Tibial nerve (tissue), 4 donors: ENCODE data around the gene PPP1R16B. TPM values are rescaled to one million over a fixed set of nuclear protein-coding genes. Genes with fewer than 3 reads are reported as not detected.
A peak's percentile ranks its signal among the peaks of the same experiment; 100 is the strongest.
"Not testable (repeated sequence)": the region's sequence is repeated elsewhere in the genome, so short reads cannot be mapped to it uniquely, and the experiment has no call there.

Experiments
- DNase-seq, 2 donors: peaks; one replicate each; pipeline ENCODE4 v3.0.0-alpha.2; 2019; ENCODE audit warnings: low spot score in 2 of 2
- H3K27ac ChIP-seq, 4 donors: fragments of 200-600 bp; sonication (generic) in 3 of 4; one replicate each; pipeline ENCODE4 v1.5.1; 2017 to 2019; ENCODE audit warnings: mild to moderate bottlenecking in 1 of 4
- H3K27me3 ChIP-seq, 2 donors: fragments of 200-600 bp; sonication (generic) in 1 of 2; one replicate each; pipeline versions ENCODE4 v1.5.1 to v1.6.0; 2017 to 2019
- H3K36me3 ChIP-seq, 3 donors: fragments of 200-600 bp; sonication (generic); one replicate each; pipeline ENCODE4 v1.5.1; 2018 to 2019
- H3K4me1 ChIP-seq, 4 donors: fragments of 200-600 bp; sonication (generic) in 3 of 4; one replicate each; pipeline ENCODE4 v1.5.1; 2017 to 2019
- H3K4me3 ChIP-seq, 4 donors: fragments of 200-600 bp; sonication (generic) in 3 of 4; one replicate each; pipeline ENCODE4 v1.5.1; 2017 to 2019; ENCODE audit warnings: mild to moderate bottlenecking in 1 of 4, moderate library complexity in 1 of 4
- H3K9me3 ChIP-seq, 4 donors: fragments of 200-600 bp; sonication (generic) in 3 of 4; one replicate each; pipeline ENCODE4 v1.5.1; 2017 to 2019
- EP300 ChIP-seq, 2 donors: sonication (generic); formaldehyde crosslinking; IDR thresholded peaks; one replicate each; pipeline ENCODE4 v1.6.1; 2017; ENCODE audit warnings: antibody characterized with exemption in 2 of 2, mild to moderate bottlenecking in 1 of 2
- POLR2A ChIP-seq, 2 donors: fragments of 450-650 bp; IDR thresholded peaks; one replicate each; pipeline ENCODE4 v1.6.1; 2017; ENCODE audit warnings: antibody characterized with exemption in 2 of 2, mild to moderate bottlenecking in 2 of 2, moderate library complexity in 2 of 2
- WGBS, 2 donors: methylation state at CpG; one replicate each; pipeline ENCODE4 v1.1.5; 2018; 5-methylcytosine and 5-hydroxymethylcytosine counted together
- total RNA-seq, 4 donors: library from RNA; depleted of rRNA; stranded (reverse); fragments of >200 nt; gene quantifications; one replicate each; pipeline ENCODE4 v1.1.0, GENCODE V29; 2016
- TF ChIP-seq, protein P1 (sequence below), 5 experiments: fragments of 200-600 bp in 3 of 5; fragments of 450-650 bp in 2 of 5; sonication (generic) in 3 of 5; IDR thresholded peaks; one replicate each; pipeline ENCODE4 v1.5.1; 2016 to 2019; ENCODE audit warnings: antibody characterized with exemption in 5 of 5, mild to moderate bottlenecking in 3 of 5, moderate library complexity in 2 of 5

PPP1R16B gene
- total RNA-seq, 4 donors from 2014 or later = 2.1 to 5.7 (median 4.6) TPM

DNA sequence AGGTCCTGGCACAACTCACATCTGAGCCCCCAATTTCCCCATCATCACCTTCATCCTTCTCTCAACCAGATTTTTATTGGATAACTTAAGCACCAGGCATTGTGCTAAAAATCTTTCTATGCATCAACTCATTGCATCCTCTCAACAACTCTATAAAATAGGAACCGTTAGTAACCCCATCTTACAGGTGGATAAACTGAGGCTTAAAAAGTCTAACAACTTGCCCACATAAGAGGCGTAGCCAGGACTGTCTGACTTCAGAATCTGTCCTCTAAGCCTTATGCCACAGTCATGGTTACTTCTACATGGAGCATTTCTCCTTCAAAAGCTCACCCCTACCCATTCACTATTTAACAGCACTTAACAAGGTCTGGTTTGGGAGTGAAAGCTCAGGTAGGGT is 51.1 kb downstream of the PPP1R16B start:
- TF ChIP-seq POLR2A (IDR thresholded peaks at IDR 0.05) = no peak
- no peak for TF ChIP-seq EP300 (IDR thresholded peaks at IDR 0.05)
- TF ChIP-seq, protein P1, sequence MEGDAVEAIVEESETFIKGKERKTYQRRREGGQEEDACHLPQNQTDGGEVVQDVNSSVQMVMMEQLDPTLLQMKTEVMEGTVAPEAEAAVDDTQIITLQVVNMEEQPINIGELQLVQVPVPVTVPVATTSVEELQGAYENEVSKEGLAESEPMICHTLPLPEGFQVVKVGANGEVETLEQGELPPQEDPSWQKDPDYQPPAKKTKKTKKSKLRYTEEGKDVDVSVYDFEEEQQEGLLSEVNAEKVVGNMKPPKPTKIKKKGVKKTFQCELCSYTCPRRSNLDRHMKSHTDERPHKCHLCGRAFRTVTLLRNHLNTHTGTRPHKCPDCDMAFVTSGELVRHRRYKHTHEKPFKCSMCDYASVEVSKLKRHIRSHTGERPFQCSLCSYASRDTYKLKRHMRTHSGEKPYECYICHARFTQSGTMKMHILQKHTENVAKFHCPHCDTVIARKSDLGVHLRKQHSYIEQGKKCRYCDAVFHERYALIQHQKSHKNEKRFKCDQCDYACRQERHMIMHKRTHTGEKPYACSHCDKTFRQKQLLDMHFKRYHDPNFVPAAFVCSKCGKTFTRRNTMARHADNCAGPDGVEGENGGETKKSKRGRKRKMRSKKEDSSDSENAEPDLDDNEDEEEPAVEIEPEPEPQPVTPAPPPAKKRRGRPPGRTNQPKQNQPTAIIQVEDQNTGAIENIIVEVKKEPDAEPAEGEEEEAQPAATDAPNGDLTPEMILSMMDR (IDR thresholded peaks at IDR 0.05) = no peak
- DNase-seq = no peak
- Histone ChIP-seq H3K4me3 (no peak overlapping the region), H3K27ac (no peak overlapping the region), H3K4me1 (peaks cover 0 to 4% (median 0%) of the 10 kb centered on the region in 4 donors), H3K9me3 (no peaks in the 10 kb centered on the region), H3K36me3 (no peaks in the 10 kb centered on the region), H3K27me3 (no peaks in the 10 kb centered on the region)
- 82 to 86% methylated on average over 2 of the region's 2 CpGs for WGBS, 2 donors

DNA sequence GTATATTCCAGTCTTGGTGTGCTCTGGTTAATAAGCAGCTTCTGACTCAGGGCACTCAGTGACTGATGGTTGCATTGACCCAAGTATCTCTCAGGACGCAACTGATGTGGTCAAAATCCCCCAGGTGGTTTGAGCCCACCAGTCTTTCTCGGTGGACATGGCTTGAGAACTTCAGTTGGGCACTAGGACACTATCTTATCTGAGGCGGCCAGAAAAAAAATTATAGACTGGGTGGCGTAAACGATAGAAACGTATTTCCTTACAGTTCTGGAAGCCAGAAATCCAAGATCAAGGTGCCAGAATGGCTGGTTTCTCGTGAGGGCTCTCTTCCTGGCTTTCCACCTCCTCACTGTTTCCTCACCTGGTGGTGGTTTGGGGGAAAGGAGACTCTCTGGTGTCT is 52.2 kb downstream of the PPP1R16B start:
- 84% methylated on average over 7 of the region's 7 CpGs for WGBS, 2 donors
- Histone ChIP-seq H3K27ac (no peak overlapping the region), H3K27me3 (no peaks in the 10 kb centered on the region), H3K4me1 (peaks cover 0 to 7% (median 0%) of the 10 kb centered on the region in 4 donors), H3K4me3 (no peak overlapping the region), H3K9me3 (no peaks in the 10 kb centered on the region), H3K36me3 (no peaks in the 10 kb centered on the region)
- no peak for DNase-seq
- no peak for TF ChIP-seq EP300 (IDR thresholded peaks at IDR 0.05)
- TF ChIP-seq POLR2A (IDR thresholded peaks at IDR 0.05) = no peak
- TF ChIP-seq, protein P1 (IDR thresholded peaks at IDR 0.05) = no peak

DNA sequence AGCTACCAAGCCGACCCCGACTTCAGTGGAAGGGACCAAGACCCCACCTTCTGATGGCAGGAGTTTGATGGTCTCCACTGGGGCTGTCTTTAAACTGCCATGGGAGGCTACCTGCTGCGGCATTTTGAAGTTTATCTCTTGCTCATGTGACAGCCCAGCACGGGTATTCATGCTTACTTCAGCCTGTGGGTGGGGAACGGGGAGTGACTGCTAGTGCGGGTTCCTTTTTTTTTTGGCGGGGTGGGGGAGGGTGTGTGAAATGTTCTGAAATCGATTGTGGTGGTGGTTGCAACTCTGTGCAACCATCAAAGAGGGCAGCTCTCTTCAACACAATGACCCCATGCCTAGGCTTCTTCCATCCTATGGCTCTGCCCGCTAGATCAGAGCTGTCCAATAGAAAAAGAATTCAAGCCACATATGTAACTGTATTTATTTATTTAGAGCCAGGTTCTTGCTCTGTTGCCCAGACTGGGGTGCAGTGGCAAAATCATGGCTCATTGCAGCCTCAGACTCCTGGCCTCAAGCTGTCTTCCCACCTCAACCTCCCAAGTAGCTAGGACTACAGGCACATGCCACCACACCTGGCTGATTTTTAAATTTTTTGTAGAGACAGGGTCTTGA is 53.7 kb downstream of the PPP1R16B start:
- Histone ChIP-seq H3K9me3 (no peaks in the 10 kb centered on the region), H3K4me3 (no peak overlapping the region), H3K4me1 (peaks cover 0 to 9% (median 0%) of the 10 kb centered on the region in 4 donors), H3K27ac (peak overlapping the region in 1 of 4 donors; percentile 50), H3K36me3 (no peaks in the 10 kb centered on the region), H3K27me3 (no peaks in the 10 kb centered on the region)
- TF ChIP-seq EP300 (IDR thresholded peaks at IDR 0.05) (no peak), POLR2A (IDR thresholded peaks at IDR 0.05) (no peak)
- TF ChIP-seq, protein P1 (IDR thresholded peaks at IDR 0.05) = no peak
- no peak for DNase-seq
- 57 to 68% methylated on average over 6 to 9 of the region's 9 CpGs for WGBS, 2 donors

DNA sequence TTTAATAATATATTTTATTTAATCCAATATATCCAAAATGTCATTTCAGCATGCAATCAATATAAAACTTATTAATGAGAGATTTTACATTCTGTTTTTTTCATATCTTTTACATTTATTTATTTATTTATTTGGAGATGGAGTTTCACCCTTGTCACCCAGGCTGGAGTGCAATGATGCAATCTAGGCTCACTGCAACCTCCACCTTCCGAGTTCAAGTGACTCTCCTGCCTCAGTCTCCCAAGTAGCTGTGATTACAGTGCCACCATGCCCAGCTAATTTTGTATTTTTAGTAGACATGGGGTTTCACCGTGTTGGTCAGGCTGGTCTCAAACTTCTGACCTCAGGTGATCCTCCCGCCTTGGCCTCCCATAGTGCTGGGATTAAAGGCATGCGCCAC is 54.4 kb downstream of the PPP1R16B start:
- H3K27me3 ChIP-seq, H3K36me3 ChIP-seq, H3K4me3 ChIP-seq, H3K27ac ChIP-seq, H3K9me3 ChIP-seq, H3K4me1 ChIP-seq, DNase-seq: not testable (repeated sequence)
- 90 to 91% methylated on average over 4 of the region's 4 CpGs for WGBS, 2 donors

DNA sequence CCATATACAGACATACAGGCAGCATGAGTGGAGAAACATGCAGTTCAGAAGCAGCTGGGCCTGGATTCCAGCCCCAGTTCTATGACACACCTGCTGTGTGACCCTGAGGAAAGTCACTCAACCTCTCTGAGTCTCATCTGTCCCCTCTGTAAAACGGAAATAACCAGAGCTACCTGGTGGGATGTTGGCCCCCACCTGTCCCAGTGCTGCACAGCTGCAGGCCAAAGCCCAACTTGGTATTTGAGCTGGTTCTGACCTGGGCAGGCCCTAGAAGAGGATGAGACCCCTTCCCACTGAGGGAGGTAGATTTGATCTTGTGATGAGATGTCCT is 55.5 kb downstream of the PPP1R16B start:
- WGBS, 2 donors = 58 to 100% methylated on average over 1 of the region's 1 CpG
- no peaks in the 10 kb centered on the region for H3K9me3 ChIP-seq

More for the DNA sequence above, 55.5 kb downstream of the PPP1R16B start:
- DNase-seq = no peak
- TF ChIP-seq, protein P1 (IDR thresholded peaks at IDR 0.05) = no peak
- no peak for TF ChIP-seq POLR2A (IDR thresholded peaks at IDR 0.05)
- no peak for TF ChIP-seq EP300 (IDR thresholded peaks at IDR 0.05)
- no peak overlapping the region for H3K4me3 ChIP-seq
- H3K36me3 ChIP-seq = no peaks in the 10 kb centered on the region
- no peak overlapping the region for H3K27ac ChIP-seq
- peaks cover 0 to 5% (median 0%) of the 10 kb centered on the region in 4 donors for H3K4me1 ChIP-seq
- H3K27me3 ChIP-seq = no peaks in the 10 kb centered on the region
